Suppressor macrophage (primary cell): Measurements from ENCODE around the gene CEP350.

Experiments
- DNase-seq, 4 experiments: peaks; one replicate each; pipeline ENCODE4 v3.0.0-alpha.2; 2020 to 2022

CEP350 gene

DNA sequence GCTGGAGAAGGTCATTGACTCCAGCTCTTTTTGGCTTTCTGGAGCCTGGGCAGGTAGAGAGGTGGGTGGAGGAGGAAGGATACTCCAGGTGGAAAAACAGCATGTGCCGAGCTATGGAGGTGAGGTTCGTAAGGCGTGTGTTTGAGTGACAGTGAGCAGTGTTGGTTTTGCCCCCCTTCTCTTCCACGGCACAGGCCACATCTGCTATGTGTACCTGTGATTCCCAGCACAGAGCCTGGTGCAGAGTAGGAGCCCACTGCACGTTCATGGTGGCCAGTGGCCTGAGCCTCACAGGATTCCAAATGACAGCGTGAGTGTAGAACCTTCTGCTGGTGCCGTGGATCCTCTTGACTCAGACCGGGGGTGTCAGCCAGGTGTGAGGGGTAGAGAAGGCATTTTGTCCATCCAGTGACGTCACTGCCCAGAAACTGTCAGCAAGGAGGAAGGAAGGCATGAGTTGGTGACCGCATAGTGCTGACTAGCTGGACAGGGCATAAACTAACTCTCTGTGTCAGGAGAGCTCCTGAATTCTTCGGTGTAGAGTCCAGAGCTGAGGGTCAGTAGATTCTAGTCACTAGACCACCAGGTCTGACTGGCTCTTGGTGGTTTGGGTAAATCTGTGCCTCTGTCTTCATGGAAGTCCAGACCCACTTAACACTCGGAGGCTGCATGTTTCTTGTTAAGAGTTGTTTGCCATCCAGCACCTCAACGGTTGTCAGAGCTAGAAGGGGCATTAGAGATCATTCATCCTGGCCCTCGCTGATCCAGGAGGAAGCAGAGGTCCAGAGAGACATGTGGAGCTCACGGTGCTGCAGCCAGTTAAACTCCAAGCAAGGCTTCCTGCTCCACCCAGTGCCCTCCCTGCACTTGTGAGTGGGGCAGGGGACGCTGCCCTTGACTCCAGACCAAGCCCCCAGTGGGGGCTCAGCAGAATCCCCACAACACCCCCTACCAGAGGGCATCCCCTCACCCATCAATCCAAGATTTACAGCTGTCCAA lies 203.8 kb downstream of the CEP350 start:
- peak in 3 of 4 experiments; percentile 28 to 54 (median 34) for DNase-seq

DNA sequence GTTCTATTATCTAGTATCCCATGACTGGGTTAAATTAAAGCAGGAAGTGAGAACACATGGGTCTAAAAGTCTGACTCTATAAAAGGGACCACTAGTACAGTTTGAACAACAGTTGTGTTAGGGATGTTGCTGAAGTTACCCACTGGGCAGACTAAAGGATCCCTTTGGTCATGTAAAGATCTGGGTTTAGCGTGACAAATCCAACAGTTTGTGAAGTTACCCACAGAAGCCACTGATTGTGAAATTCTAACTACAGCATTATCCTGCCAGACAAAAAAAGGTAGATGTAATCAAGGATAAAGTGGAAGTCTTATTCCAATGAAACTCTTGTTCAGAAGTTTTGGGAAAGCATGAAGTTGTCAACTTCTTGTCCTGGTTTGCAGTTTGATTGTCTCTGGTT lies 205.7 kb downstream of the CEP350 start:
- DNase-seq: peak in 3 of 4 experiments; percentile 15 to 53 (median 48)

DNA sequence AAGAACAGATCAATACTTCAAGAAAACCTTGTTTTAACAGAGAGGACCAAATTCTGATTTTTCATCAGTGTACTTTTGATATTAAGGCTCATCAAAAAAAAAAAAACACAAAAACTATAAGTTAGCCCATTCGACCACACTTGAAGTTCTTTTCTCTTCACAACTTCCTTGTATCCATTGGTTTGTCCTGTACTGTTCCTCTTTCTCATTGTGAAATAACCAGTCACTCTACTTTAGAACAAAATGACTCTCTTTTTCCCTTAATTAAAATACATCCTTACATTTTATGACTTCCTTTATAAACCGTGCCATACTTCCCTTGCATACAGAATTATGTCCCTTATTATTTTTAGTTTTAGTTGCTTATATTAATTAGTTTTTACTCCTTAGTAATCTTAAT lies 208.4 kb downstream of the CEP350 start:
- DNase-seq: peak in 3 of 4 experiments; percentile 17 to 74 (median 72)
